GM19193 (cell line): ENCODE measurements around the gene C18orf63.

Source experiments
- POLR2A ChIP-seq: IDR thresholded peaks from 4 replicates; pipeline ENCODE4 v1.6.1; 2011; ENCODE audit not compliant: insufficient read depth, insufficient read length; ENCODE audit errors: extremely low read depth

C18orf63 gene

DNA sequence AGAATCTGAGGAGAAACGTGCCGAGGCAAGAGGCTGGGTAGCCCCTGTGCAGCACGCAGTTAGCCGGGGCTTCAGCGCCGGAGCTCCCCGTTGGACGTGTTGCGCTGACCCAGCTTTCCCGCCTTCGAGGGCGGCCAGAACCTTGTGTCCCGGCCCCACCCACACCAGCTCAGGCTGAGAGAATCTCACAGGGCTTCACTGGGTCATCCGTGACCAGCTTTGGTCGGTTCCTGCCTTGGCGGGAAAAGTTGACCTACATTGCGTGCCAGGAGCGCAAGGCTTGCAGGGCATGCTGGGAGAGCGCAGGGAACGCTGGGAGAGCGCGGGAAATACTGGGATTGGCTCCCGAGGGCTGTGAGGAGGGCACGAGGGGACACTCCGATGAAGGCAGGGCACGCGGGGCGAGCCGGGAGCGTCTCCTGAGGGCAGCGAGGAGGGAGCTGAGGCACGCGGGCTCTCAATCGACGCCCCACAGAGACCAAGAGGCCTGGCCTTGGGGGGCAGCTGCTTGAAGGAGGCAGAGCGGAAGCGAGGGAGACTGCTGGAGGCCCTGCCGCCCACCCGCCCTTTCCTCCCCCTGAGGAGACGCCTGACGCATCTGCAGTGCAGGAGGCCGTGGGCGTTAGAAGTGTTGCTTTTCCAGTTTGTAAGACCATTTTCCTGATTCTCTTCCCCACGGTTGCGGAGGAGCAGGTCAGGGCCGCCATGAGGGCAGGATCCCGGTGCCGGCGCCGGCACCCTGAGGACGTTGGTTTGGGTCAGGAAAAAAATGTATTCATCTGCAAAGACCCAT, at the start of gene C18orf63:
Gene C18orf63, plus strand, starts transcription at position 376 of the 793 bp plus-strand sequence. CDS start 2,027 bp downstream, outside the sequence.
- TF ChIP-seq POLR2A: no peak

DNA sequence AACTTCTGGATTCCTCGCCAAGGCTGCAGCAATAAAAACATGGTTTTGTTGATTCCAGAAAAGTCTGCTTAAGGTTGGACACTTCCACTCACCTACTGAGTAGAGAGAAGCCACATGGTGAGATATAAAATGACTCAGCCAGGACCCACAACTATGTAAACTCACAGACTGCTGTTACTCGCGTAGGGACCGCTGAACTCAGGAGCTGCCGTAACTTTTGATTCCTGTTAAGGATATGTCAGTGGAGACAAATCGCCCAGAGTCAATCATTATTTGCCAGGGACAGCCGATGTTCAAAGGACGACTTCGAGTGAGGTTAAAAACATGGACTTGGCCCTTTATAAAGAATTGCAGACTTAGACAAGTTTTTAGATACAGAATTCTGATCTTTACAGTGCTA, 49.5 kb upstream of the C18orf63 start:
- no peak for TF ChIP-seq POLR2A

DNA sequence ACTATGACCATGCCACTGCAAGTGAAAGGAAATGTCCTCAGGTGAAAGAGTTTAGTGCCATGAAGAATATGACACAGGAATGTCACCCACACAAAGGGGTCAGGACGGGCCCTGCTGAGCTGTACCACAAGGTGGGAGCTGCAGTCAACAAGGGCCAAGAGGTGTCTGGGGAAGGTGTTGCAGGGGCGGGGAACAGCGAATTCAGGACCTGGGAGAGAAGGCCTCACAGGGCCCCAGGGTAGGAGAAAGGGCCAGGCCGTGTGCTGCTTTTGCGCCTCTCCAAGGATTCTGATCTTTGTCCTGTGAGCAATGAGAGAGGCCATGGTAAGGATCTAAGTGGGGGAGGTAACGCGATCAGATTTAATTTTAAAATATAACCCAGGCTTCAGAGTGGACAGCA, 47.5 kb upstream of the C18orf63 start:
- no peak for TF ChIP-seq POLR2A

DNA sequence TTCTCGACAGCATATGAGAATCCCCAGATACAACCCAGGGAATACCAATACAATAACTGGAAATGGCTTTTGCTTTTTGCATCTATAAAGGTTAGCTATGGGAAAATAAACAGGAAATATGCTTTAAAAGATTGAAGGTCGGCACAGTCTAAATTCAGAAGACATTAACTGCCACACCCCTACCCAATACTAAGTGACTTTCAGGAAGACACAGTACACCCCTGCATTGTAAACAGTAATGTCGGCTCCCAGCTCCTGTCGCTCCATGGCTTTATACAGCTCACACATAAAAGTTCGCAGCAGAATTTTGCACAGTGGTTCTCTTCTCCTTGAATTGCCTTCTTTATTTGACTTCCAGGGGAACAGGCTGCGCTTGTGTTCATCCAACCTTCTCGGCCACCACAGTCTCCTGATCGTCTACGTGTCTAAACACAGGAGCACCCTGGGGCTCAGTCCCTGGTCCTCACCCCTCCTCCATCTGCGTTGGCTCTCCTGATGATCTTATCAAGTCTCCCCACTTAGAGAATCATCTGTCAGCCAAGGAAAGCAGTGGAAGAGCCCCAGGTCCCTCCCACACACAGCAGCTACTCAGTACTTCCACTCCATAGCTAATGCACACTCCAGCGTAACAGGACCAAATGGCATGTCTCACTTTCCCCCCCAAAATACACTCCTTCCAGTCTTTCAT, 46.6 kb upstream of the C18orf63 start:
- no peak for TF ChIP-seq POLR2A

DNA sequence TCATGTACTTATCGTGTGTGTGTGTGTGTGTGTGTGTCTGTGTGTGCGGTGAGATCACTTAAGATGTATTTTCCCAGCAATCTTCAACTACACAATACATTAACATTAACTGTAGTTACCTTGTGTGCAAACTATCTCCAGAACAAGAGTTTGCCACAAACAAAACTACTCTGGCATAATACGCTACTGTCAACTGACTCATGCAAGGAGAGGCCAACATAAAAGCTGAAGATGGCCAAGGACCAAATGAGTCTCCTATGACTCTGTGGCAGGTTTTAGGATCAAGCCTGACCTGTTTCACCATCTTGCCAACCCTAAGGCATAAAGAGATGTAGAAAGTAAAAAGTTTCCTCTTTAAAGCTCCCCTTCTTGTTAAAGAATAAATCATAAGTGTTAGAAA, 44.0 kb upstream of the C18orf63 start:
- no peak for TF ChIP-seq POLR2A

DNA sequence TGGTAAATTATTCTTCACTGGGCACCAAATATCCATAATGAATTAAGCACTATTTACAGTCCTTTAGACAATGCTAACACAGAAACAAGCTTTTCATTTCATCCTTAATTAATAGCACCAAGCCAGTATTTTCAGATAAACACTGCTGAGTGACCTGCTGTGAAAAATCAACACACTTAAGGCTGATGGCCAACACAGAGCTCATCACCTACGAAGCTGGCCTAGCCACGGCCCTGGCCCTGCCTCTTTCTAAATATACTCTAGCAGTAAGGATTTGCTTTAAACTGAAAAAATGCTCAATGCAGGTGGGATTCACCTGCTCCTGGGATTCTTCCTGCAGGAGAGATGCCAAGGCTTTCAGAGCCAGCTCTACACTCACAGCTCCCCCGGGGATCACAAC, 42.2 kb upstream of the C18orf63 start:
- TF ChIP-seq POLR2A: no peak

DNA sequence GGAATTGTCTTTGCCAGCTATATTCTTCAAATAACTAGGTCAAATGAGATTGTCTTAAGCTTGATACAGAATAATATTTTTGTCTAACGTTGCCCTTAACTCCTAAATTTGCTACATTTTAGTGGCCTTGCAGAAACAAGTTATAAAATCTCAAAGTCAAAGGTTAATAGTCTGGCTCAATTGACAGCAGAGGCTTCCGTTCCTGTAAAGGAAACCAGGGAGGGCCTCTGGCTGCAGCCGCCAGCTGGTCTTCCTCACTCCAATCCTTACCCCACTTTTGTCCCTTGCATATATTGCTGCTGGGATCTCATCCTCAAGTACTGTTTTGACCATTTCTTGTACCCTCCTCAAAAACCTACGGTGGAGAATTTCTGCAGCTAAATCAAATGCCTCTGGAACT, 40.9 kb upstream of the C18orf63 start:
- no peak for TF ChIP-seq POLR2A

DNA sequence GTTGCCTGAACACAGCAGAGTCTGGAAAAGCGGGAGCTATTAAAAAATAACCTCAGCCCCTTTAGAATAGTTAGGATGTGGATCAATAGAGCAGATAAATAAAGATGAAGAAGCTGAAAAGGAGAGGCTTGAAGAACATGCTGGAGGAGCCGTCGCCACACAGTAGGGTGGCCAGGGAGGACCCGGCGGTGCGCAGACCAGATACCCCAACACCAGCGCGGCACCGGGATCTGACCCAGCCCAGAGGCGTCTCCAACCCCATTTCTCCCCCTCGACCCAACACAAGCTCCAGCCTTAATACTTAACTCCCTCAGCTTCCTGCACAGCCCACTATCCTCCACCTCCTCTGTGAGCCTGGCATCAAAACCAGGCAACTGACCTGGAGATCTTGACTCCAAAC, 39.9 kb upstream of the C18orf63 start:
- no peak for TF ChIP-seq POLR2A

DNA sequence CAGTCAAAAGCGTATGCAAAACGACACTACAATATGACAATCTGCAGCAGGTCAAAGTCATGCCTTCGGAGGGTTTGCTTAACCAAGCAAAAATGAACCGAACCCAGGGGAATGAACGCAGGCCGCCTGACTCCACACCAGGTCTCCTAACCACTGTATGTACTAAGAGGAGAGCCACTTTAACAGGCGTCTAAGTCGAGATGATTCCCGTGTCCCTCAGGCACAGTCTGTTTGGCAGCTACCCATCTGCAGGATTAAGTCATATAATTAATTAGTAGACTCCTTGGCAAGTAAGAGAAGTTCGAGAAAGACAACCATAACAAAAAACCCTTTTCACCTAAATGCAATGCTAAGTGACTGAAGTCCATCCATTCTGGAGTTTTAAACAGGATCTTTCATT, 39.0 kb upstream of the C18orf63 start:
- no peak for TF ChIP-seq POLR2A

DNA sequence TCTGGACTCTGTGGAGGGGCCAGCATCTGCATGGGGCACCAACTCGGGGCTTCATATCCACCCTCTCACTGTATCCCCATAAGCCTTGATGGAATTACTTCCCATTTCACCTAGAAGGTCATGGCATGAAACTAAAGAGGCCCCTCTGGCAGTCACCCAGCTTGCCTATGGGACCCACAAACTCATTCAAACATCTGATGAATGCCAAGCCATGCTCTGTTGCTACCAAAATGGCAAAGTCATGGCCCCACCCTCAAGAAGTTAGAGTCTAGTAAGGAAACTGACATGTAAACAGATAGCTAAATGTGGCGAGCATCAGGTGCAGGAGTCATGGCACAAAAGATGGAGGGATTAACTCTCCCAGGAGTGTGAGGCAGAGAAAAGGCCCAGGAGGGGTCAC, 38.3 kb upstream of the C18orf63 start:
- TF ChIP-seq POLR2A: no peak

DNA sequence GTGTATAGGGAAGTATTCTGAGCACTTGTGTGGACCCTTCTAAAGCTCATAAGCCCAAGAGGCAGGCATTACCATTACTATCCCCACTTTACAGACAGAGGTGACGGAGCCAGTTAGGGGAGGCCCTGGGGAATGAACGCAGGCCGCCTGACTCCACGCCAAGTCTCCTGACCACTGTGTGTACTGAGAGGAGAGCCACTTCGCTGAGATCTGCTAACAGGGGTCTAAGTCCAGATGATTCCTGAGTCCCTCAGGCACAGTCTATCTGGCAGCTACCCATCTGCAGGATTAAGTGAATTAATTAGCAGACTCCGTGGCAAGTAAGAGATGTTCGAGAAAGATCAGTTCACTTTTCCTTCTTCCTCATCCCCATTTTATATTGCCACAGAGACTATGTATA, 37.6 kb upstream of the C18orf63 start:
- TF ChIP-seq POLR2A: no peak

DNA sequence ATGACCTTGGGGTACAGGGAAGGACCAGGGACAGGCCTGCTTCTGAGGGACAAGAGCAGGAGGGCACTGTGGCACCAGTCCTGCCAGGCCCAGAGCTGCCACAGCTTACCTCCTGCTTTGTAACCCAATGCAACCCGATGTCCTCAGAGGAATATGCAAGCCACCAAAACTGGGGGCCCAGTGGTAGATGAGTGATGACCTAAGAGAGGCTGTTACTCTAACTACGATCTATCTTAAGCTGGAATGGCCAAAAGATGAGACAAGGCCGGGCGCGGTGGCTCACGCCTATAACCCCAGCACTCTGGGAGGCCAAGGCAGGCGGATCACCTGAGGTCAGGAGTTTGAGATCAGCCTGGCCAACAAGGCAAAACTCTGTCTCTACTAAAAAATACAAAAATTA, 36.7 kb upstream of the C18orf63 start:
- TF ChIP-seq POLR2A: no peak

DNA sequence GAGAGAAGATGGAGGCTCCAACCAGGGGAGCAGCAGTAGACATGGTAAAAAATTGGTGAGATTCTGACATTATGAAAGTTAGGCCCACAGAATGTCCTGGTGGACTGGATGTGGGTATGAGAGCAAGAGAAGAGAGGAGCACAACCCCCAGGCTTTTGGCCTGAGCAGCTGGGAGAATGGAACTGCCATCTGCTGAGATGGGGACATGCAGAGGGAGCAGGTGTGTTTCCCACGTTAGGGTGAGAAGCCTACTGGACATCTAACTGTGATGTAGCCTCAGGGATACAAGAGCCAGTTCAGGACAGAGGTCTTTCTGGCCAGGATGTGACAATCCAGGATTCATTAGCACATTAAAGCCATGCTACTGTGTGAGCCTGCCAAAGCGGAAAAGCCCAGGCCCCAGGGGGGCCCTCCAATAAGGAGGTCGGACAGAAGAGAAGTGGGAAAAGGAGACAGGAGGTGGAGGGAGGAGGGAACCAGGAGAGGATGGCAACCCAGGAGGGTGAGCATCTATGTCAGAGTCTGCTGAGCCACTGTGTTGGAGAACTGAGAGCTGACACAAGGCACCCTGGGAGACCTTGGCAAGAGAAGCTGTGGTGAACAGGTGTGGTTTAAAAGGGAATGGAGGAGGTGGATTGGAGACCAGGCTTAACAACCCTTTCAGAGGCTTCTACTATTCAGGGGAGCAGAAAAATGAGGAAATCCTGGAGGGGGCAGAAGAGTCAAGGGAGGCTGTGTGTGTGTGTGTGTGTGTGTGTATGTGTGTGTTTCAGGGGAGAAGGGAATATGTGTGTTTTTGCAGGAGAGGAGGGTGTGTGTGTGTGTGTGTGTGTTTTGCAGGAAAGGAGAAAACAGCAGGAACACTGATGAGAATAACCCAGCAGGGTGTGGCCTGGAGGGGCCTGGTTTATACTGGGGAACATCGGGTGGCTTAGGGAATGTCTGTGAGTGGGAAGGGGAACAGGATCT, 34.3 kb upstream of the C18orf63 start:
- TF ChIP-seq POLR2A: no peak

DNA sequence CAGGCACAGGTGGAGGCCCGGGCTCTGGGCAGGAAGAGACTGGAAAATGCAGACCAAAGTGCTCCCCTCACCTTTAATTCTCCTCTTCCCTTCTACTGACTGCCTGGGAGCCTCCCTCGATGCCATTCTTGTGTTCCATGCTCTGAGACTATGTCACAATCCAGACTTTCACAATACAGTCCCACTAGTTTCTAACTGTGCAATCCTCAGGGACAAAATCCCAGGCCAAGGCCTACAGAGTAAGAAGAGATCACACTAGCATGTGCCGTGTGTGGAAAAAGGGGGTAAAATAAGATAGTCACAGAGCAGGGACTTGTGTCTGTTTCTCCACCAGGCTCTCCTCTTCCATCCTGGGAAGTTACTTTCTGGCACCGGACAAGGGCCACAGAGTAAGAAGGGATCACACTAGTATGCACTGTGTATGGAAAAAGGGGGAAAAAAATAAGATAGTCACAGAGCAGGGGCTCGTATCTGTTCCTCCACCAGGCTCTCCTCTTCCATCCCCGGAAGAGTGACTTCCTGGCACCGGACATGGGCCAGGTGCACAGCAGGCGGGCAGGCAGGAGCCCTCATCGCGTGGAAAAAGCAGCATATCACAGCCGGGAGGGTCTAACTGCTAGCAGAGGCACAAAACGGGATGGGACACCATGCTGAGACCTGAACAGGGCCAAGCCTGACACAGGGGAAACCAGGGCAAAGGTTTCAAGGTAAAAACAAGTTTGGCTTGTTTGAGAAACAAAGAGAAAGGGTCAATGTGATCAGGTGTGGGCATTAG, 33.5 kb upstream of the C18orf63 start:
- no peak for TF ChIP-seq POLR2A
